GM18868 (cell line): ENCODE measurements around the gene ACP3.

Experiments used
- ATAC-seq: cut with Tn5 transposase; IDR thresholded peaks from one replicate; pipeline ENCODE4 v1.9.1; 2021; ENCODE audit warnings: mild to moderate bottlenecking, moderate library complexity; ENCODE audit not compliant: unreplicated experiment

ACP3 gene

GRCh38 chr3:132311841-132312240 lies 5.4 kb upstream of the ACP3 start:
- no peak for ATAC-seq

GRCh38 chr3:132315851-132316250 lies 1.4 kb upstream of the ACP3 start:
- ATAC-seq = no peak

- no peak for ATAC-seq
These were observed 1.2 kb downstream of the ACP3 start for GRCh38 chr3:132318451-132318850.

- ATAC-seq = no peak
These were observed 4.1 kb downstream of the ACP3 start for GRCh38 chr3:132321304-132321703.

- no peak for ATAC-seq
These were observed 7.9 kb downstream of the ACP3 start for GRCh38 chr3:132325103-132325606.

GRCh38 chr3:132325634-132326033 lies 8.4 kb downstream of the ACP3 start:
- ATAC-seq = no peak

GRCh38 chr3:132326251-132326650 lies 9.0 kb downstream of the ACP3 start:
- ATAC-seq = no peak

- no peak for ATAC-seq
These were observed 14.9 kb downstream of the ACP3 start for GRCh38 chr3:132332082-132332481.

- no peak for ATAC-seq
These were observed 15.3 kb downstream of the ACP3 start for GRCh38 chr3:132332508-132332907.

- no peak for ATAC-seq
These were observed 24.5 kb downstream of the ACP3 start for GRCh38 chr3:132341746-132342145.

- no peak for ATAC-seq
These were observed 25.0 kb downstream of the ACP3 start for GRCh38 chr3:132342183-132342582.

- no peak for ATAC-seq
These were observed 25.4 kb downstream of the ACP3 start for GRCh38 chr3:132342610-132343009.

GRCh38 chr3:132343018-132343612 lies 25.9 kb downstream of the ACP3 start:
- ATAC-seq = peak; percentile 59

- no peak for ATAC-seq
These were observed 27.6 kb downstream of the ACP3 start for GRCh38 chr3:132344666-132345280.

GRCh38 chr3:132346841-132347736 lies 29.9 kb downstream of the ACP3 start:
- ATAC-seq = no peak

GRCh38 chr3:132347811-132348210 lies 30.6 kb downstream of the ACP3 start:
- no peak for ATAC-seq

- ATAC-seq = no peak
These were observed 31.3 kb downstream of the ACP3 start for GRCh38 chr3:132348531-132348930.

- ATAC-seq = no peak
These were observed 33.6 kb downstream of the ACP3 start for GRCh38 chr3:132350814-132351213.

- no peak for ATAC-seq
These were observed 34.1 kb downstream of the ACP3 start for GRCh38 chr3:132351222-132351806.

- peak; percentile 83 for ATAC-seq
These were observed 35.4 kb downstream of the ACP3 start for GRCh38 chr3:132352556-132353143.
